ENCODE data around the gene WASL.
"Not testable (repeated sequence)": the region's sequence is repeated elsewhere in the genome, so short reads cannot be mapped to it uniquely, and the experiment has no call there.

WASL gene

DNA sequence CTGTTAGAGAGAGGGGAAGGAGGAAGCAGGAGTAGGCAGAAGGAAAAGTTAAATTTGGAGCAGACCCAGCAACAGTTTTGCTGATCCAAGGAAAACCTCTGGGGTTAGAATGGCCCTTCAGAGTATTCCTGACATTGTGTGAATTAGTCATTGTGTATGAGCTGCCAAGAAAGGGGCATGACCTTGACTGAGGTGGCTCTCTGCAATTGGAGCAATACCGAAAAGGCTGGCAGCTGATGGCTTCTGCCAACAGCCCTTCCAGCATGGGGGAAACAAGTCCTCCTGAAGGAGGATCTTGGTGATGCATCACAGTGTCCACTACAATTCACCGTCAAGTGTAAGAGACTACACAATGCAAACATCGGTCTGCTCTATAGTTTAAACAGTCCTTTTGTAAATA, 20.6 kb upstream of the WASL start:
- peak; percentile 35 for DNase-seq (ENCODE audit: low read depth)

GRCh38 chr7:123768493-123768892, 19.7 kb upstream of the WASL start:
- no peak for DNase-seq (ENCODE audit: low read depth)

DNA sequence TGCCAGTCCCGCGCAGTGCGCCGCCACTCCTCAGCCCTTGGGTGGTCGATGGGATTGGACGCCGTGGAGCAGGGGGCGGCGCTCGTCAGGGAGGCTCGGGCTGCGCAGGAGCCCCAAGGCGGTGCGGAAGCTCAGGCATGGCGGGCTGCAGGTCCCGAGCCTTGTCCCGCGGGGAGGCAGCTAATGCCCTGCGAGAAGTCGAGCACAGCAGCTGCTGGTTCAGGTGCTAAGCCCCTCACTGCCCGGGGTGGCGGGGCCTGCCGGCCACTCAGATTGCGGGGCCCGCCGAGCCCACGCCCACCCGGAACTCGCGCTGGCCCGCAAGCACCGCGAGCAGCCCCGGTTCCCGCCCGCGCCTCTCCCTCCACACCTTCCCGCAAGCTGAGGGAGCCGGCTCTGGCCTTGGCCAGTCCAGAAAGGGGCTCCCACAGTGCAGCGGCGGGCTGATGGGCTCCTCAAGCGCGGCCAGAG, 14.4 kb upstream of the WASL start:
- DNase-seq (ENCODE audit: low read depth), result no peak

GRCh38 chr7:123761729-123762128, 12.9 kb upstream of the WASL start:
- DNase-seq (ENCODE audit: low read depth), result no peak

GRCh38 chr7:123757095-123757494, 8.3 kb upstream of the WASL start:
- DNase-seq (ENCODE audit: low read depth), result no peak

DNA sequence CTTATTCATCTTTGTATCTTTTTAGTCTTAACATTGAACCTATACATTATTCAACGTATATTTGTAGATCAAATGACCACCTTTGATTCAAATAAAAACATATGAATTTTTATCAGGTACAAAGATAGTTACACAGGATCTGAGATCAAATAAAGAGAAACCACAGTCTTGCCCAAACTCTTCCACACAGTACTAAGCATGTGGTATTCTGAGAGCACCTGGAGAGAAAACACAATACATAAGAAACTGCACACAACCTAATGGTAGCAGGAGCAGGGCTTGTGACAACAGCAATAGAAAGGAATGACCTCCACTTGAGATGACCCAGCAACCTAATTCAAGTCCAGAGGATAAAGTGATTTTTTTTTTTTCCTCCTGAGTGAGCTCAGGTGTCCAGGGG, 6.5 kb upstream of the WASL start:
- DNase-seq (ENCODE audit: low read depth), result no peak

DNA sequence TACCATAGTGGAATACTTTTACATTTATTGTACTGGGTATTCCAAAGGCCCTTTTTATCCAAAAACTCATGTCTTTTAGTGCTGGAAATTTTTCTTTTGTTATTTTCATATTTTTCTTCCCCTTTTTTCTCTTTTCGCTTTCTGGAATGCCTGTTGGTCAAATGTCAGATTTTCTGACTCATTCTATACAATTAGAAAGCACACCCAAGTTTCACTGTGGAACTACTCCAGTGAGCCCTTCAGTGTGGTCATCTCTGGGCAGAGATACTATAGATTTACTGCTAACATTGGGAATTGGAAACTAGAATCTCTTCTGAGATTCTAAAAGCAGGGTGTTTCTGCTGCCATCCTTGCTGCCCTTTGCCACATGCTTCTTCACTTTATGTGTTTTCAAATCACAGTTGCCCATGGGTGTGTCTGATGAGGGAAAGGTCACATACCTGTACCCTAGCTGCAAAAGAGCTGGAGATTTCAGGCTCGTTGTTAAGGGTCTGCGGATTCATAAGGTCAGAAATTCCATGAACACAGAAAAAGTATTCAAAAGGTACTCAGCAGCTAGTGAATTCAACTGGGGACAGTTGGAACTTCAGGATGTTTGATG, 5.6 kb upstream of the WASL start:
- no peak for DNase-seq (ENCODE audit: low read depth)

- DNase-seq (ENCODE audit: low read depth), result no peak
Observed at GRCh38 chr7:123752534-123752933, 3.7 kb upstream of the WASL start.

DNA sequence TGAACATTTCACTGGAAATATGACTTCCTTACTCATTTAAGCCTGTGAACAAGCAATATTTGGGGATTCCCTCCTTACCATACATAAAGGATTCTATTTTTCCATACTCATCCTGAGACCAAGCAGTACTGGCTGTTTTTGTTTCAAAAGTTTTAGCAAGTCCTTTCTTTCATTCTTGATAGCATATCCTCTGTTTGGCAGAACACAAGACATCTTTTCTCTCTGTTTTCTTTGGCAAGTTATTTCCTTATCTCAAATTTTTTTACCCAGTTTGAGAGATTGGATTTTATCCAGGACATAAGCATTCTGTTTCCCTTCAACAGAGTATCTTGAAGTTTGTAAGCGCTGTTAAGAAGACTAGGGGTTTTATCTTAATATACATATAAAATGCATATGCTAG, 3.0 kb upstream of the WASL start:
- DNase-seq (ENCODE audit: low read depth), result peak; percentile 55

GRCh38 chr7:123750389-123751230, 1.8 kb upstream of the WASL start:
- no peak for DNase-seq (ENCODE audit: low read depth)

DNA sequence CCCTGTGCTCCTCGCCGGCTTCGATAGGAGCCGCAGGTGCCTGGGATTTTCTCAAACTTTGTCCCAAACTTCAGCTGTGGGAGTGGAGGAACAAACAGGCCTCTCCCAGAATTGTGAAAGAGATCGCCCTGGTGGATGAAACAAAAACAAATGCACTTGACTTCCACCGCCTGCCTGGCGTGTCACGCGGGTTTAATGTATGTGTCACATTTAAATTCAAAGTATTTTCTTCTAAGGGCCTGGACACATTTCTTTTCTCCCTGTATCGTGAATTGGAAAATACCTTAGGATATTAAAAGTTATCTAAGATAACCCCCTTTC, 694 bp upstream of the WASL start:
- DNase-seq (ENCODE audit: low read depth), result peak; percentile 78

DNA sequence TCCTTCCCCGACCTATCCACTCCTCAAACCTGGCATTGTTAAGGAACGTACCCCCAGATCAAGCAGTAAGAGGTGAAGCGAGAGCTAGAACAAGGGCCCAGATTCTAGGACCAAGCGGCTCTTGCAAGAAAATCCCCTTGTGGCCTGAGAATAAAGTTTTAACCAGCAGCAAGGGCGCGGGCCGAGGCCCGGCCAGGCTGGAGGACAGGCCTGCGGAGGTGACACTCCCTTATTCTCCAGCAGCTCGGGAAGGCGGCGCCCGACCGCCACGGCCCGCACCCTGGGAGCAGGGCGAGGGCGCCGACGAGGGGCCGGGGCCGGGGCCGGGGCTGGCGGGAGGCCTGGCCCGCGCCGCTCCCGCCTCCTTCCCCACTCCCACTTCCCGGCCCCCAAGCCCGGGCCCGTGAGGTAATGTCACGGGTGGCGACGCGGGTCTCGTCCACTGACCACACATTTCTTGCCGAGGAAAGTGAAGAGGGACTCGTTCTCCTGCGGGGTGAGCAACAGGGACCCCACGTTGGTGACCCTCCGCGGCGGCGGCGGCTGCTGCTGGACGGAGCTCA, 551 bp downstream of the WASL start:
- DNase-seq (ENCODE audit: low read depth), result peak; percentile 33

DNA sequence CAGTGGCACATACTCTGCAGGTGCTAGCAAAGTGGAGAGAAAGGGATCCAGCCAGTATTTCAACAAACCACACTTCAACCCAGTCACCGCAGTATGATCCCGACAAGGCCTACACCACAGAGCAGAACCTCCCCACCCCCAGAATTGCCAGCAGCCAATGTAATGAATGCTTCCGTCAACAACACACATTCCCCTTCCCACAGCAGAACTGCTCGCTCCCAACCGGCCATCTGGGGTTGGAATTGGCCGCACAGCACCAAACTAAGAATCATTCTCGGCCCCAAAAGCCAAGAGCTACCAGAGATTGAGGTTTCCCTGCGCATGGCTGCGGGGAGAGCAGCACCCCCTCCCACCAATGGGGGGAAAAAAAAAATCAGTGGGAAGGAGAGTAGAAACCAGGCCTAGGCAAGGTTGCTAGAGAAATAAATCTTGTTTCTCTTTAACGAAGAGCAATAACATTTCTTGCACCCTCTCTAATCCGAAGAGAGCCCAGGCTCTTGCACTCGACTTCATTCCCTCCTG, 1.1 kb downstream of the WASL start:
- peak; percentile 91 for DNase-seq (ENCODE audit: low read depth)

DNA sequence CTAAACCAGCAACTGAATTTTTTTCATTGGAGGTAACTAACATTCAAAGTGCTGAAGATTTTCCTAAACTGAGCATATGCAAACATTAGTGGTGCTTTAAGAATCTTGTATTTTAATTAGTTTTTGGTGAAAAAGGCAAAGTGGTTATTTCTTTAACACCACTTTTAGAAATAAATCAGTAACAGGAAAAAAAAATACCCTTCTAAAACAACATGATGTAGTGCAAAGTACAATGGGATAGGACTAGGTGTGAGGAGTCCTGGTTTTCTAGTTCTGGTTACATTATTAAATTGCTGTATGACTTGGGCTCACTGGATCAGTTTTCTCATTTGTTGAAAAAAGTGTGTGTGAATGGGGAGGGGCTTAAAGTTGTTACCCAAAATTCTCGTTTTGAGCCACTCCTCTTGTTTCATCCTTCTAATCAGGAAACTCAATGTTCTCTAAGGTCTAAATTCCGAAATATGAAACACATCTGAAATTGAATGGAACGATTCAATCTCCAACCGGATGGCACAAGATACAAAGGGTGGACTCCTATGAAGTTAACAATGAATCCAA, 1.8 kb downstream of the WASL start:
- DNase-seq (ENCODE audit: low read depth), result no peak

DNA sequence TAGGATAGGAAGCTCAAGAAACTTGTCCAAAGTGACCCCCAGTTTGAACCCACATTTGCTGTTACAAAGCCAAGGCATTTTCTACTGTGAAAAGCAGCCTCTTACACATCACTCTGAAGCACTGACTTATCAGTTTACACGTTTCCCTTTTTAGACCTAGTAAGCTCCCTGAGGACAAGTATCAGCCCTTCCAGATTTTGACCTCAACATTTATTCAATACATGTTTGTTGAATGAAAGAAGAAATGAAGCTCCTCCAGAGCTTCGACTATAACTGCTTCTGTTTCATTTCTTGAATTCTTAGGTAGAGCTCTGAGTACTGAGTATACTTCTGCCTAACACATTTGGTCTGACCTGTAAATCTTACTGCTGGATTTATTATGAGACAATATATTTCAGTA, 2.7 kb downstream of the WASL start:
- no peak for DNase-seq (ENCODE audit: low read depth)

- no peak for DNase-seq (ENCODE audit: low read depth)
Observed at GRCh38 chr7:123745437-123745836, 3.4 kb downstream of the WASL start.

DNA sequence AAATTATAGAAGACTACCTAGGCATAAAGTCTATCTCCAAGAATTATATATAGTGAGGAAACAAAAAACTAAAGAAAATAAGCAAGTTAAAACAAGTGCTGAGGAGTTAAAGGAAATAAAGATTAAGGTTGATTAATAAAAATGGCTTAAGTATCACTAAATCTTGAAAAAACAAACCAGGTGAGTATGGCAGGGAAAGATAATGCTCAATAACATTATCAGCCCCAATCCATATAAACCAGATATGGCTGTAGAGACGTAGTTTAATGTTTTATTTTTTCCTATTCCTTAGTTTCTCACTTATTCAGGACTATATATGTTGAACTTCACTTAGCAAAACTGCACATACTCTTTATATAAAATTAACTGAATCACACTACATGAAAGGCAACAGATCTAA, 4.4 kb downstream of the WASL start:
- DNase-seq (ENCODE audit: low read depth), result no peak

GRCh38 chr7:123741940-123742339, 6.9 kb downstream of the WASL start:
- DNase-seq (ENCODE audit: low read depth), result no peak

DNA sequence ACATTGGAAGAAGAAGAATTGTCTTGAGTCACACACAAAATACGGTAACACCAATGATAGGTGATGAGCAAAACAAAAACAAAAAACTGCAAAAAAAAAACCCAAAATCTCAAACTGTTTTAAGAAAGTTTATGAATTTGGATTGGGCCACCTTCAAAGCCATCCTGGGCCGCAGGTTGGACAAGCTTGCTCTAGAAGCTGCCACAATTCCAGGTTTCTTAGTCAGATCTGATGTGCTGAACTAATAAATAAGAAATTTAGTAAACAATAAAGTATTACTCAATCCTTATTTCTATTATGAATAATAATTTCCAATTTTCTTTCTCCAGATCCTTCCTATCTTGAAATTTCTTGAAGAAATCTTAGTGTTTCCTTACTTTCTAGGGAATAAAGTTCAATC, 10.0 kb downstream of the WASL start:
- DNase-seq (ENCODE audit: low read depth), result no peak

- no peak for DNase-seq (ENCODE audit: low read depth)
Observed at GRCh38 chr7:123738356-123738755, 10.4 kb downstream of the WASL start.

DNA sequence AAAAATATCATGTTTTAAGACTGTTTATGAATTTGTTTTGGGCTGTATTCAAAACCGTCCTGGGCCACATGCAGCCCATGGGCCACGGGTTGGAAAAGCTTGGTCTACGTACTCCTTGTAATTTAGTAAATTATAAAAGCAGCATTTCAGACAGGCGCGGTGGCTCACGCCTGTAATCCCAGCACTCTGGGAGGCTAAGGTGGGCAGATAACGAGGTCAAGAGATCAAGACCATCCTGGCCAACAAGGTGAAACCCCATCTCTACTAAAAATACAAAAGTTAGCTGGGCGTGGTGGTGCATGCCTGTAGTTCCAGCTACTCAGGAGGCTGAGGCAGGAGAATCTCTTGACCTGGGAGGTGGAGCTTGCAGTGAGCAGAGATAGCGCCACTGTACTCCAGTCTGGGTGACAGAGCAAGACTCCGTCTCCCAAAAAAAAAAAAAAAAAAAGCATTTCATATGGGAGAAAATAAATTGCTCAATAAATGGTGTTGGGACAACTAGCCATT, 11.6 kb downstream of the WASL start:
- DNase-seq (ENCODE audit: low read depth), result not testable (repeated sequence)

DNA sequence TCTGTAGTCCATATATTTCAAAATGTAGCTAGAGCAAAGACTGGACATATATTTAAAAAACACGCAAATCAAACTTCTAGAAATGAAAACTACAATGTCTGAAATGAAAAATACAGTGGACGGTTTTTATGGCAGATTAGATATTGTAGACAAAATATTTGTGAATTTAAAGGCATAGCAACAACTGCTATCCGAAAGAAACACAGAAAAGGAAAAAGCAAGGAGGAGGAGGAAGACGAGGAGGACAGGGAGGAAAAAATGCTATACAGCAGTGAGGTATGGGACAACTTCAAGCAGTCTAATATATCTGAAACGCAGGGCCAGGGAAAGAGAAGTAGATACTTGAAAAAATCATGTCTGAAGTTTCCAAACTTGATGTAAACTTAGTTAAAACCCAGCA, 13.3 kb downstream of the WASL start:
- DNase-seq (ENCODE audit: low read depth), result no peak

- DNase-seq (ENCODE audit: low read depth), result no peak
Observed at GRCh38 chr7:123734498-123734897, 14.3 kb downstream of the WASL start.

All from amniotic epithelial cell (primary cell).